AG08395 (cell line): ENCODE results near the gene INO80.
"Not testable (repeated sequence)": the region's sequence is repeated elsewhere in the genome, so short reads cannot be mapped to it uniquely, and the experiment has no call there.

Experiments used
- DNase-seq: peaks from one replicate; pipeline ENCODE4 v3.0.0; 2012; ENCODE audit warnings: mixed read lengths, low spot score

INO80 gene

DNA sequence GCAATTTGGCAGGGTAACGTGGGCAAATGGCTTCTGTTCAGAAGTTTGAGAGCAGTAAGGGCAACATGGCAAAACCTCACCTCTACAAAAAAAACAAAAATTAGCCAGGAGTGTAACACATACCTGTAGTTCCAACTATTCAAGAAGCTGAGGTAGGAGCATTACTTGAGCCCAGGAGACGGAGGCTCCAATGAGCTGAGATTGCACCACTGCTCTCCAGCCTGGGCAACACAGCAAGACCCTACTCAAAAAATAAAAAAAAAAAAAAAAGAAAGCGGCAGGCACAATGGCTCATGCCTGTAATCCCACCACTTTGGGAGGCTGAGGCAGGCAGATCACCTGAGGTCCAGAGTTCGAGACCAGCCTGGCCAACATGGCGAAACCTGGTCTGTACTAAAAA is 5.9 kb upstream of the INO80 start:
- no peak for DNase-seq

DNA sequence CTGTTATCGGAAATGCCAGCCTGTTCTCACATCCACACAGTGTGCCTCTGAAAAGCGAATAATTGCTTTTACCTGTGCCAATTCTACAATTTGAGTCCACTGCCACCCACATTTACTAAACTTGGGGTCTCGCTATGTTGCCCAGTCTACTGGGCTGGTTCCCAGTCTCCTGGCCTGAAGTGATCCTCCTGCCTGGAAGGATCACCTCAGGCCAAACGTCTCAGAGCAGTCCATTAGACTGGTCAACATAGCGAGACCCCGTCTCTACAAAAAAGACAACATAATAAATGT is 827 bp upstream of the INO80 start:
- no peak for DNase-seq

DNA sequence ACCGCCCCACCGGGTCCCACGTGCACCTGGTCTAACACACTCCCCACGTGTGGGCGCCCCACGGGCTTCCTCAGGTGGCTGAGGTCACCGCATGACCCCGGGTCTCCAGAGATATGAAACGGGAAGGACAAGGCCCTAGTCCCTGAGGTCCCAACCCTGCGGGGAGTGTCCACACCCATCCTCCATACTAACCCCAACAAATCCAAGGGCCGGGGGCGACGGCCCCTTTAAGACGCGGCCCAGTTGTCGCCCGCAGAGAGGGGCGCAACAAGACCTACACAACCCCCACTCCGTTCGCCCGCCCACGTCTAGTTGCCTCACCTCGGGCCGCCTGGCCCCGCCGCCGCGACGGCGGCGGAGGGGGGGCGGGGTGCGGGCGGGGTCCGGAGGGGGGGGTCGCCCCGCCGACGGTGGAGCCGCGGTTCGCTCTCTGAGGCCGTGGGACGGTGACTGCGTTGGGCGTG is 396 bp downstream of the INO80 start:
- DNase-seq, result no peak

DNA sequence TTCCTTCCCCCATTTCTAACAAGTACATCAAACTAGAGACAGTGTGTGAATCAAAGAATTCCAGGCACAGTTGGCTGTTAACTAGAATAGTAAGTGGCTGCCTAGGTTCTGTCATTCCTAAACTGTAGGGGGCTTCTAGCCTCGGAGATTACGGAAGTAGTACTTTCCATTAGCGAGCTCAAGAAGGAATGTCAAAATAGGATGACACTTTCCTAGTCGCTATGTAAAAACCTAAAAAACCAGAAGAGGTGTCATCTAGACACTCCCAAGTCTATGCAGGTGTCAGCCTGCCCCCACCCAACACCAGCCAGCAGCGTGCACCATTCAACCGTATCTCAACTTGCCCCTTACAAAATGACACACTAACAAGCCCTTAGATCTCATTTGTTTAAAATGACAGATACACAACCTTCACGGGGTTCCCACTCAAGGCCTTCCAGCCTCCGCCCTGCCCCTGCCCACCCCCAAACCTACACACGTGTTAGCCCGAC is 874 bp downstream of the INO80 start:
- peak; percentile 31 for DNase-seq

DNA sequence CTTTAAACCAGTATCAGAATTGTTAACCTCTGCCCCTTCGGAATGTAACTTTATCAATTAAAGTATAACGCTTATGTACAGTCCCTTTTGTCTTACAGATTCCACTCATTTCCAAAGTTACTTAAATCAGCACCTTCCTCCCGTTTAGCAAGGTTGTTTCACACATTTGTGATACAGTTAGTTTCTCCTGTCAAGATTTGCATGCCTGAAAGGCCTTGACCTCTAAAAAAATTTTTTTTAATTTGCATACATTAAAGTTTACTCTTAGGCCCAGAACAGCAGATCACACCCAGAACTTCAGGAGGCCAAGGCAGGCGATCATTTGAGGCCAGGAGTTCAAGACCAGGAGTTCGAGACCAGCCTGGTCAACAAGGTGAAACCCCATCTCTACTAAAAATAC is 9.1 kb downstream of the INO80 start:
- DNase-seq, result no peak

DNA sequence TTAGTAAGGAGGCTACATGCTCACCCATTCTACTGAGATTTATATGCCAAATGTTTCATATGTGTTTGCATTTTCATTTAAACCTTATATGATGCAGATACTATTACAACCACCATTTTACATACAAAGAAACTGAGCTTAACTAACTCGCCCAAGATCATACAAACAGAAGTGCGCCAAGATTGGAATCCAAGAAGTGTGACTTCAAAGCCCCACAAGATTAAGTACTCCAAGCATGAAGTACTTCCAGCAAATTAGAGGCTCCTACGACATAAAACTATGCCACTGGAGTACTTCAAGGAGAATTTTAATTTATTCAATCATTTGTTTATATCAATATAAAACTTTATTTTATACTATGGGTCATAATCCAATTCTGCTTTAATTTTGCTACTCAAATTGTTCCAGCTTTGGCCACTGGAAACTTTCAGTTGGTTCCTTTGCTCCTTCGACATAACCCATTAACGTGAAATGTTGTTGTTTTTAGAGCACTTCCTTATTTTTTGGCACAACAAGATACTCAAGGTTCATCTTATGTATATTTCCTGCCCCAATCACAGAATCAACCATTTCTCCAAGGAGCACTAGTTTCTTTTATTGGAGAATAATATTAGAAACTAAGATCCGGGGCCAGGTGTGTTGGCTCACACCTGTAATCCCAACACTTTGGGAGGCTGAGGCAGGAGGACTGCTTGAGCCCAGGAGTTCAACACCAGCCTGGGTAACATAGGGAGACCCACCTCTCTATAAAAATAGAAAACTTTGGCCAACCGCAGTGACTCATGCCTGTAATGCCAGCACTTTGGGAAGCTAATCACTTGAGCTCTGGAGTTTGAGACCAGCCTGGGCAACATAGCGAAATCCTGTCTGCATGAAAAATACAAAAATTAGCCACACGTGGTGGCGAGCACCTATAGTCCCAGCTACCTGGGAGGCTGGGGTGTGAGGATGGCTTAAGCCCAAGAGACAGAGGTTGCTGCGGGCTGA is 10.4 kb downstream of the INO80 start:
- no peak for DNase-seq

DNA sequence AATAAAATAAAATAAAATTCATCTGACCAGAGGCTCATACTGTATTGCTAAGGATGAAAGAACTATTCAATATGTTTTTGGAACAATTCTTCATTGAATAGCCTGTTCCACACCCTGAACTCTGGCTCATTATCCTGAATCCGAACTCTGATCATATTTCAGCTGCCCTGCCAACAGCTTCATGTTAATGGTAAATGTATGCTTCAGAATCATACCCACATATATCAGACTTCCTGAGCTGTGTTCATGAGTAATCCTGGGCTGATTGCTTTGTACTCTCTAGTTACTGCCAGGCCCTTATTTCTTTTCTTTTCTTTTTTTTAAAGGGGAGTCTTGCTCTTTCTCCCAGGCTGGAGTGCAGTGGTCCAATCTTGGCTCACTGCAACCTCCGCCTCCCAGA is 11.8 kb downstream of the INO80 start:
- no peak for DNase-seq

DNA sequence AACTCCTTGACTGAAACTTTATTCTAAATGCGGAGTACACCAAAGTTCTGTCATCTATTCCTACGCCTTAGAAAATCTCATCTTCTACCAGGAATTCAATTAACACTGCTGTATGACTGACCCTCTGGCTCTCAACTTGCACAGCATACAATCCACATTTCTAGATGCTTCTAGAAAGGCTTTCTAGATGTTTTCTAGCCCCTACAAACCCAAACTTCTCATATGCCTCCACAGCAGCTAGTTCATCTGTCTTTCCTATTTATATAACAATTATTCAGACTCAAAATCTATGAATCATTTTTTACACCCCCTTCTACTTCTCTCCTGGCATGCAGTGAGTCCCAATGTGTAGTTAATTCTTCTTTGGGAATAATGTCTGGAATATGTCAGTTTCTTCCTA is 13.2 kb downstream of the INO80 start:
- no peak for DNase-seq

DNA sequence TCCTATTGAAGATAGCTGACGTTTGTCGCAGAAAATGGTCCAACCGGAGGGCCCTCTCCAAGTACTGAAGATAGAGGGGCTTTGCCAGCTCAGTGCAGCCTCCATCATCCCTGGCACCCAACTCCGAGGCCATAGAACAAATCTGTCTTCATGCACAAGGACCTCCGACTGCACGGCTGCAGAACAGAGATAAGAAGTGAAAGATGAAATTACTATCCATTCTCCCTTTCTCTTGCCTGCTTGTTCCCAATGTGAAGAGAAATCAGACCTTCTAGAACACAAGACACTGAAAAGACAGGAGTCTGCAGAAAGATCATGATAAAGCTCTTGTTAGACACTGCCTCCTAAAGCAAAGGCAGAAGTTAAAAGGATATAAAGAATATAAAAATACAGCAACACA is 19.9 kb downstream of the INO80 start:
- no peak for DNase-seq

DNA sequence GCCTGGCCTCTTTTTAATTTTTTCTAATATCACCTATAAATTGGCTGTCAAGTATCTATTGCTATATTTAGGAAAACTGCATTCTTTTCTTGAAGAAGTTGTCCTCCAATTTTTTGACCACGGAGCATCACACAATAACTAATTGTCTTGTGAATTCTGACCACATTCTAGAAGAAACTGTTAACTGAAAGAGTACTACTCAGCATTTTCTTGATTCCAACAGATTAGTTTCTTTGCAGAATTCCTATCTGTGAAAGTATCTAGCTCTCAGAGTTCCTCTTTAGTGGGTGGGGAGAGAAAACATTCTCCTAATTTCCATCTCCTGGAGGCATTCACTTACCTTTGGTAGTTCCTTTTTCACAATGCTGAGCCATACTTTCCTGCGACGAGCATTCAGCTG is 31.1 kb downstream of the INO80 start:
- DNase-seq, result no peak

DNA sequence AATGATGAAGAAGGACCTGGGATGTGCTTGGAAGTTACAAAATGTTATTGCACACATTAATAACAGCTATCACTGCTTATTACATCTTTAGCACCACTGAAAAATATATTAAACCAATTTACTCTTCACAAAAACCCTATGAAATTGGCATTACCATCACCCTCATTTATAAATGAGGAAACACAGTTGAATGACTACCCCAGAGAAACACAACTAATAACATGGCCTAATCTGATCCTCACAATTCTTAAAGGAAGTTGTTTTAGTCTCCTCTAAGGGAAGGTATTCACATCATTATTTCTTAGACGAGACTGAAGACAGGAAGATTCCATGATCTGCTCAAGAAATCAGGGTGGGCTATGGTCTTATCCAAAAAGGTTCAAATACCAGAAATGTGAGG is 35.9 kb downstream of the INO80 start:
- no peak for DNase-seq

DNA sequence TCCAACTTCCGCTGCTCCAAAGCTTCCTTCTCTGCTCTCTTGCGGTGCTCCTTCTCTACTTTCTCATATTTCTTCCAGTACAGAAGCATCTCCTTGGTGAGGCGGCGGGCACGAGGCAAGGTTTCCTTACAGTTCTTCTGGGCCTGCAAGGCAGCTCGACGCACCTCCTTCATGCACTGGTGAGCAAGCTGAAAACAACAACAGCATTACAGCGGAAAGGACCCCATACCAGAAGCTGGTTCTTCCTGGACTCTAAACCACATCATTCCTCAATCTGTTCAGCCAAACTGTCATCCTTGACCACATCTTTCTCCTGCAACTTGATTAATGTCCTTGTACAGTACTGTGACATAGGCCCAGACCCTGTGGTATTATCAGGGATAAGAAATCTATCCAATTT is 36.4 kb downstream of the INO80 start:
- DNase-seq, result no peak

DNA sequence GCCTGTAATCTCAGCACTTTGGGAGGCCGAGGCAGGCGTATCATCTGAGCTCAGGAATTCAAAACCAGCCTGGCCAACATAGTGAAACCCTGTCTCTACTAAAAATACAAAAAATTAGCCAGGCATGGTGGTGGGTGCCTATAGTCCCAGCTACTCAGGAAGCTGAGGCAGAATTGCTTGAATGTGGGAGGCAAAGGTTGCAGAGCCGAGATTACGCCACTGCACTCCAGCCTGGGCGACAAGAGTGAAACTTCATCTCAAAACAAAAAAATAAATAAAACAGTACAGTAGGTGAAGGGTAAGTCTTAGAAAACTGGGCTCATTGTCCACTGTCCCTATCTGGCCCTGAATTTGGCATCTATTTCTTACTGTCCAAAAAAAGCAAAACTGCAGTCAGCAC is 37.2 kb downstream of the INO80 start:
- not testable (repeated sequence) for DNase-seq

DNA sequence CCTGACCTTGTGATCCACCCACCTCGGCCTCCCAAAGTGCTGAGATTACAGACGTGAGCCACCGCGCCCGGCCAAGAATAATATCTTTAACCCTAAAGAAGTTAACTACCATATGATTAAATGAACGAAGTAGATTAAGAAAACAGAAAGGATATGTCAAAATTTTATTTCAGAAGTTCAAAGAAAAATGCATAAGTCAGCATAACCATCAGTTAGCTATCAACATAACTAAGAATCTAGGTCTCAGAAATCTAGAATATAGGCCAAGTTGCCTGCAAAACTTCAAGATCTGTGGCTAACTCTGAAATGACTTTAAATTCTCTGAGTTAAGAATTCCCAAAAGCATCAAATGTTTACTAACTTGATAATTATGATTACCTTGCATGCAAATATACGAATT is 38.0 kb downstream of the INO80 start:
- no peak for DNase-seq

DNA sequence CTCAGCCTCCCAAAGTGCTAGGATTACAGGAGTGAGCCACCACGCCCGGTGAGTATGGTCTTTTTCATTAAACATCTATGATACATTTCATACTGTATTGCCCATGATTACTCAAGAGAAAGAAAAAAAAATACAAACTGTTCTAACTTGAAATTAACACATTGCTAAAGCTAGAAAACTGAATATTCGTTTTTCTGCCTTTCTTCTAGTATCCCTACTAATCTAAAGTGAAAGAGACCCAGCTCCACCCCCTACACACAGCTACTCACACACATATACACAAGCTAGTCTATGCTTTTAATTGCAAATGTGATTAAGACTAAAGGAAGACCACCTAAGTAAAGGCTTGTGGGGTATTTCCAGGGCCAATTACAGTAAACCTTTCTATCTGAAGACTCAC is 43.1 kb downstream of the INO80 start:
- DNase-seq, result no peak

DNA sequence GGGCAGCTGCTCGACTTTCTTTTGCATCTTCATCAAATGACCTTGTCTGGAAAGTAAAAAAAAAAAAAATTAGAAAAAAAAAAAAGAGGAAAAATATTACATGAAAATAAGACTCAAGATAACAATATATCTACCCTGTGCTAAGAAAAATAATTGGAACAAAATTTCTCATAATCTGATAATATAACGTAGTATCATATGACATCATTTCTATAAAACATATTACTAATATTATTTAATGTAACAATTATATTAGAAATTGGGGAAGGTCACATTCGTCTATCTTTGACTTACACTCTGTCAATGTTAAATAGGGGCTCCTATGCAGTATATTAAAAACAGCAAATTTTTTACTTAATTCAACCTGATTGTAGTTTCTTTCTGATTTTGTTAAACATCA is 44.1 kb downstream of the INO80 start:
- no peak for DNase-seq

DNA sequence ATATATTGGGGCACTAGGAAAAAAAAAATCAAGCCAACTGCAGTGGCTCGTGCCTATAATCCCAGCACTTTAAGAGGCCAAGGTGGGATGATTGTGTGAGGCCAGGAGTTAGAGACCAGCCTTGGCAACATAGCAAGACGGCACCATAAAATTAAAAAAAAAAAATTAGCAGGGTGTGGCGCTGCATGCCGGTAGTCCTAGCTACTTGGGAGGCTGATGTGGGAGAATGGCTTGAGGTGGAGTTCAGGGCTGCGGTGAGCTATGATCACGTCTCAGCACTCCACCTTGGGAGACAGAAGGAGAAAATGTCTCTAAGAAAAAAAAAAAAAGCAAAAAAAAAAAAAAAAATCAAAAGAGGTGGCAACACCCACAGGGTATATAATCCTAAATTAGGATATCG is 49.6 kb downstream of the INO80 start:
- no peak for DNase-seq

DNA sequence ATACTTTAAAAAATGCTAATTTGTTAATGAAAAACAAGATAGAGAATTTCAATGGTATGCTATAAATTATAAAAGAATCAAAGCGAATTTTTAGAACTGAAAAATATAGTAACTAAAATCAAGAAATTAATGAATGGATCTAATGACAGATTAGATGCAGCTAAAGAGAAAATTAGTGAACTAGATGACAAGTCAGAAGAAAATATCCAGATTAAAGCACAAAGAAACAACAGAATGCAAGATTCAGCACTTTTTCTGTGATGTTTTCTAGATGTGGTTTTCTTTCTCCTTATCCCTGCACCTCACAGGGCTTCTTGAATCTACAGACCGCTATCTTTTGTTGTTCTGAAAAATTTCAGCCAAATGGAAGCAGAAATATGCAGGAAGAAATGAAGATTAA is 54.4 kb downstream of the INO80 start:
- DNase-seq, result no peak

DNA sequence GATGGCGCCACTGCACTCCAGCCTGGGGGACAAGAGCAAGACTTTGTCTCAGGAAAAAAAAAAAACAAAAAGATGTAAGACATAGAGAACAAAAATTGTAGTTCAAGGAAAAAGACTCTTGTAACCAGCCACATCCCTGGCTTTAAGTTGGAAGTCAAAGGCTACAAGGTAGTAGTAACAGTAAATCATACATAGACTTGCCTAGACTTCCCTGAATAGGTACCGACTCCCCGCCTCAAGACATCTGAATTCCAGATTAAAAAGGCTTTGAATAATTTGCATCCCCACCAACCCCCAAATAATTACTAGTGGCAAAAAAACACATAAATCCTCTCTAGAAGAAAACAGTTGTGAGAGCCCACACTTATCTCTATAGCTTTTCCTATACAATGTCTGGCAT is 55.6 kb downstream of the INO80 start:
- DNase-seq, result no peak

DNA sequence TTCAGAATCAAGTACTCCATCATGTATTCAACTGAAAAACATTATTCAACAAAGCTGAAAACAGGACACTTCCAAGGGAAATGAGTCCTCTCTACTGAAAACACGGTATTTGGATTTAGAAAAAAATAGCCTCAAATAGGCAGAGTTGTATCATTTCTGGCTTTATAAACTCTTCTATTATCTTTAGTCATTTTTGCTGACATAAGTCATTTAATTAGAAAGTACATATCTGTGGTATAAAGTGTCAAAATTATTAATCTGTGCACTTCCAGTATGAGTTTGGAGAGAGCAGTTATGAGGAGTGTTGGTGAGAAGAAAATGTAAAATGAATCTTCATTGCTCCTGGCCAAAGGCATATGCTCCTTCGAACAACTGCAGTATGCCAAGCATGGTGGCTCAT is 59.3 kb downstream of the INO80 start:
- DNase-seq, result no peak

DNA sequence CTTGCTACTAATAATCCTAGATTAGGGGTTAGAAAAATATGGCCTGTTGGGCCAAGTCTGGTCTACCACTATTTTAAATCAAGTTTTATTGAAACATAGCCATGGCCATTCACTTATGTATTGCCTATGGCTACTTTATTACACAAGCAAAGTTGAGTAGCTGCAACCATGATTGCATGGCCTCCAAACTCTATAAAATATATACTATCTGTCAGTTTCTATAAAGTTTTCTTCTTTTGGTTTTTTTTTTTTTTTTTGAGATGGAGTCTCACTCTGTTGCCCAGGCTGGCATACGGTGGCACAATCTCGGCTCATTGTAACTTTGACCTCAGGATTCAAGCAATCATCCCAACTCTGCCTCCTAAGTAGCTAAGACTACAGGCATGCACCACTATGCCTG is 60.4 kb downstream of the INO80 start:
- no peak for DNase-seq

DNA sequence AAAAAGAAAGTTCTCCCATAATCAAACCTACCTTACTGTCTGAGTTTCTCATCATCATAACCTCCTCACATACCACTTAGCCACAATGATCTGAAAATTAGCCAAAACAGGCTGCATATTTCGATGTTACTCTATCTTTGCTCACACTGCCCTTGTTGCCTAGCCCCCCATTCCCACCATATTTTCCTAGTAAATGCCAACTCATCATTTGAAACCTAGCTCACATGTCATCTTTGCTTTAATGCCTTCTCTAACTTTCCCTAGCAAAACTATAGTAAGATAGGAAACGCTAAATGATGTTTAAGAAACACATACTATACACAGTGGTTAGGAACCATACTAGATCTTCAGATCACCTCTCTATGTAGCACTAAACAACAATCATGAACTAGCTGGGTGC is 64.9 kb downstream of the INO80 start:
- no peak for DNase-seq

DNA sequence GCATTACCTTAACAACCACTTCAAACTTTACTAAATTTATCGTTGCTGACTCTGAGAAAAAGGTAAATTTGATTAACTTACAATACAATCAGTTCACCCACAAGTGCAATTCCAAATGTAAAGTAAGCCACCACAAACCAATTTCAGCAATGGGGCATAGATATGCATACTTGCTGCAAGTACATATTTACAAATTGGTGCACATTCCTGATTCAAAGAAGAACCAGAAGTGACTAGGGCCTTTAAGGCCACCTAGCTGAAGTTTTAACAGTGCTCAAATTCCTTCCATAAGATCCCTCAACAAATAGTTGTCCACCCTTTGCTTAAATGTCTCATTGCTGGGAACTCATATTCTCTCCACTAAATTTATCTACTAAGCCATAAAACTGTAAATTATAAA is 67.2 kb downstream of the INO80 start:
- DNase-seq, result no peak

DNA sequence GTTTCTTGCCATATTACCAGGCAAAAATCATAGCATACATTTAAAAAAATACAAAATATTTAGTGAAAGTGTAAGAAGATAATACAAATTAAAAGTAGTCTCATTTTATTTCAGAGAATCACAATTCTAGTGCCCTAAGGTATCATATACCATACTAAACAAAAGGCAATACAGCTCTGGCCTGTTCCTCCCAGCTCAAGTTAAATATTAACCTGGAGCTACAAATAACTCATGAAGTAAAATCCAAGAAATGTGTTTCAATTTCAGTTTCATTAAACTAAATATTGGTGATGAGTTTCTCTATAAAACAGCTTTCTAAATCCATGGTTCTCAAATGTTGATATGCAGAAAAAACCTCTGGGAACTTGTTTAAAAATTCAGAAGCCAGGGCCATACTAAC is 67.7 kb downstream of the INO80 start:
- DNase-seq, result no peak
